Stimulated activated CD8-positive, alpha-beta memory T cell treated with anti-CD3 and anti-CD28 coated beads, Interleukin-7, amount 100 ng/mL, for 48 hours (primary cell): Measurements from ENCODE around the gene THSD8.

Experiments
- DNase-seq, 2 donors: peaks; one replicate each; pipeline ENCODE4 v3.0.0-alpha.2; 2020; ENCODE audit warnings: low read depth in 1 of 2; ENCODE audit errors: extremely low read depth in 1 of 2

THSD8 gene

DNA sequence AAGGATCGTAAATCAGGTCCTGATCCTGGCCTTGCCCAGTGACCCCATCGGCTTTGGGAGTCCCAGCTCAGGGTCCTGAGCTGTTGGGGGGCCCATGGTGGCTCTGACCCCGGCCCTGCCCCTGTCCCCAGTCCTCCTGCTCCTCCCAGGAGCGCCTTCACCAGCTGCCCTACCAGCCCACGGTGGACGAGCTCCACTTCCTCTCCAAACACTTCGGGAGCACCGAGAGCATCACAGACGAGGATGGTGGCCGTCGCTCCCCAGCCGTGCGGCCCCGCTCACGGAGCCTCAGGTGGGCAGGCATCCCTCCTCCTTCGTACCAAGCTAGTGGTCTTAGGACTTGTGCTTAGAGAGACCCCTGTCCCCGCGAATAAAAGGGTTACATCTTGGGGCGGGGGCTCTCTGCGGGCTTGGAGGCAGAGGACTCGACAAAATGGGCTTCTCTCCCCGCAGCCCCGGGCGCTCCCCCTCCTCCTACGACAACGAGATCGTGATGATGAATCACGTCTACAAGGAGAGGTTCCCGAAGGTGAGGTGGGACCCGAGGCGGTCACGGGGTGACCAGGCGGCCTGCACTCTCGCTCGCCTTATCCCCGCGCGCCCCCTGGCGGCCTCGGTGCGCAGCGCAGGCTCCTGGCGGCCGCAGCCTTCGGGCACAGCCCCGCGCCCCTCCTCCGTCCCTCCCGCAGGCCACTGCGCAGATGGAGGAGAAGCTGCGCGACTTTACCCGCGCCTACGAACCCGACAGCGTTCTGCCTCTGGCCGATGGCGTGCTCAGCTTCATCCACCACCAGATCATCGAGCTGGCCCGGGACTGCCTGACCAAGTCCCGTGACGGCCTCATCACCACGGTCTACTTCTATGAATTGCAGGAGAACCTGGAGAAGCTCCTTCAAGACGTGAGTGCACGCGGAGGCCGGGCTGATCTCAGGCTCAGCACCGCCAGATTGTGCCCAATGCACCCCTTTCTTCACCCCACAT lies 45.6 kb downstream of the THSD8 start:
- DNase-seq: peak; percentile 76 to 78
